MM.1S (cell line): Measurements from ENCODE around the gene CNTN5.

ENCODE experiments used
- EZH2phosphoT487 ChIP-seq: fragments of 300-600 bp; sonication (generic); IDR thresholded peaks from 2 replicates; pipeline ENCODE4 v1.6.1; 2018; ENCODE audit warnings: antibody characterized with exemption, low read length
- TF ChIP-seq, protein P1 (sequence below): fragments of 300-600 bp; sonication (generic); IDR thresholded peaks from 2 replicates; pipeline ENCODE4 v1.5.1; 2016; ENCODE audit warnings: antibody characterized with exemption, low read length, mixed read lengths

DNA sequence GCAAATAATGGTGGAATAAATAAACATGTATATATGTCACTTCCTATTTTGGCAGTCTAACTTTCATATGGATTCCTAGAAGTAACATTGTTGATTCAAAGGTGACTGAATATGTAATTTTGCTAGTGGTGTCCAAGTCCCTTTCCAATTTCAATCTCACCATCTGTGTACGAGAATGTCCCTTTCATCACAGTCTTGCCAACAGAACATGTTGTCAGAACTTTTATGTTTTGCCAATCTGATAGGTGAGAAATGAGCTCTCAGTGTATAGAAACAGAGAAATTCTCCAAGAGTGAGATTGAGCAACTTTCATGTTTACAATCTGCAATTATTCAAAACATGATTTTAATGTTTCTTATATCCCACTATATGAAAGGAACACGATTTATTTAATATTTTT lies 167.5 kb downstream of the CNTN5 start:
- TF ChIP-seq, protein P1, sequence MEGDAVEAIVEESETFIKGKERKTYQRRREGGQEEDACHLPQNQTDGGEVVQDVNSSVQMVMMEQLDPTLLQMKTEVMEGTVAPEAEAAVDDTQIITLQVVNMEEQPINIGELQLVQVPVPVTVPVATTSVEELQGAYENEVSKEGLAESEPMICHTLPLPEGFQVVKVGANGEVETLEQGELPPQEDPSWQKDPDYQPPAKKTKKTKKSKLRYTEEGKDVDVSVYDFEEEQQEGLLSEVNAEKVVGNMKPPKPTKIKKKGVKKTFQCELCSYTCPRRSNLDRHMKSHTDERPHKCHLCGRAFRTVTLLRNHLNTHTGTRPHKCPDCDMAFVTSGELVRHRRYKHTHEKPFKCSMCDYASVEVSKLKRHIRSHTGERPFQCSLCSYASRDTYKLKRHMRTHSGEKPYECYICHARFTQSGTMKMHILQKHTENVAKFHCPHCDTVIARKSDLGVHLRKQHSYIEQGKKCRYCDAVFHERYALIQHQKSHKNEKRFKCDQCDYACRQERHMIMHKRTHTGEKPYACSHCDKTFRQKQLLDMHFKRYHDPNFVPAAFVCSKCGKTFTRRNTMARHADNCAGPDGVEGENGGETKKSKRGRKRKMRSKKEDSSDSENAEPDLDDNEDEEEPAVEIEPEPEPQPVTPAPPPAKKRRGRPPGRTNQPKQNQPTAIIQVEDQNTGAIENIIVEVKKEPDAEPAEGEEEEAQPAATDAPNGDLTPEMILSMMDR: no peak
- no peak for TF ChIP-seq EZH2phosphoT487
